HG03457 (cell line): Measurements from ENCODE around the gene MCCC2.
"Not testable (repeated sequence)": the region's sequence is repeated elsewhere in the genome, so short reads cannot be mapped to it uniquely, and the experiment has no call there.

ENCODE experiments used
- ATAC-seq: cut with Tn5 transposase; IDR thresholded peaks from one replicate; pipeline ENCODE4 v1.9.1; 2021; ENCODE audit warnings: moderate number of reproducible peaks; ENCODE audit not compliant: unreplicated experiment

MCCC2 gene

GRCh38 chr5:71596169-71596568 is 9.0 kb downstream of the MCCC2 start:
- no peak for ATAC-seq

- ATAC-seq, result no peak
These were observed 9.9 kb downstream of the MCCC2 start for GRCh38 chr5:71597001-71597400.

- ATAC-seq, result no peak
These were observed 13.6 kb downstream of the MCCC2 start for GRCh38 chr5:71600783-71601182.

- ATAC-seq, result peak; percentile 73
These were observed 14.3 kb downstream of the MCCC2 start for GRCh38 chr5:71601222-71602026.

- ATAC-seq, result not testable (repeated sequence)
These were observed 22.8 kb downstream of the MCCC2 start for GRCh38 chr5:71609916-71610315.

GRCh38 chr5:71615809-71616208 is 28.7 kb downstream of the MCCC2 start:
- no peak for ATAC-seq

GRCh38 chr5:71620630-71621029 is 33.5 kb downstream of the MCCC2 start:
- ATAC-seq, result no peak

- no peak for ATAC-seq
These were observed 34.1 kb downstream of the MCCC2 start for GRCh38 chr5:71621268-71621667.

GRCh38 chr5:71621741-71622140 is 34.6 kb downstream of the MCCC2 start:
- no peak for ATAC-seq

- no peak for ATAC-seq
These were observed 36.2 kb downstream of the MCCC2 start for GRCh38 chr5:71623221-71623794.

GRCh38 chr5:71629950-71630349 is 42.8 kb downstream of the MCCC2 start:
- no peak for ATAC-seq

GRCh38 chr5:71631070-71631469 is 43.9 kb downstream of the MCCC2 start:
- no peak for ATAC-seq

GRCh38 chr5:71632168-71632567 is 45.0 kb downstream of the MCCC2 start:
- ATAC-seq, result no peak

- no peak for ATAC-seq
These were observed 46.4 kb downstream of the MCCC2 start for GRCh38 chr5:71633255-71634155.

GRCh38 chr5:71637133-71637532 is 50.0 kb downstream of the MCCC2 start:
- ATAC-seq, result no peak

- ATAC-seq, result no peak
These were observed 53.3 kb downstream of the MCCC2 start for GRCh38 chr5:71640408-71640807.

GRCh38 chr5:71645030-71645429 is 57.9 kb downstream of the MCCC2 start:
- ATAC-seq, result no peak

GRCh38 chr5:71650940-71651339 is 63.8 kb downstream of the MCCC2 start:
- ATAC-seq, result not testable (repeated sequence)

GRCh38 chr5:71651579-71651978 is 64.4 kb downstream of the MCCC2 start:
- ATAC-seq, result no peak

- ATAC-seq, result no peak
These were observed 65.2 kb downstream of the MCCC2 start for GRCh38 chr5:71652349-71652748.

- no peak for ATAC-seq
These were observed 65.8 kb downstream of the MCCC2 start for GRCh38 chr5:71652803-71653543.
